ENCODE results near the gene TOB1. TPM values are rescaled to one million over a fixed set of nuclear protein-coding genes. Genes with fewer than 3 reads are reported as not detected.

The TOB1 gene
- total RNA-seq, 1 experiment from 2014 or later: 31.6 TPM

DNA sequence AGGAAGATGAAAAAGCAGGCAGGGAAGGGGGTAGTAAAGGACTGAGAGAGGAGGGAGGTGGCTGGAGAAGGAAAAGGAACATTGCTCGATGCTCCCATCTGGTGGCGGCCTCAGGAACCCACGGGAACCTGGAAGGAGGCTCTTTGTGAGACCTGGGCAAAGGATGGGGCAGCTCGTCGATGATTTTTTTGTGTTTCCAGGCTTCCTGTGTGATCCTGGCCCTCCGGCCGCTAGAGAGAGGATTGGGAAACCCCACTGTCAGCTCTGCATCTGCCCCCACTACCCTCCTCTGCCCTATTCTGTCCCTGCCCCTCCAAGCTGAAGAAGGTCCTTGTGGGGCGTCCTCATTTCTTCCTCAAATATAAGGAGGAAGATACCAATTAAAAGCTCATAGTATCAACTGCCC, 24.2 kb downstream of the TOB1 start:
- Mint-ChIP-seq H3K27ac (peak overlapping the region in 2 of 3 experiments; percentile 24 to 51; a peak in 2 of 7 replicates), H3K4me3 (no peak overlapping the region; a peak in 1 of 5 replicates), H3K27me3 (ENCODE audit: low read depth) (no peaks in the 10 kb centered on the region), H3K4me1 (peaks cover 30 to 35% of the 10 kb centered on the region in 2 experiments), H3K9me3 (no peaks in the 10 kb centered on the region), H3K36me3 (ENCODE audit: insufficient read depth in 1 of 3, low read depth in 3 of 3) (no peaks in the 10 kb centered on the region)
- Histone ChIP-seq H2BK5ac (ENCODE audit: insufficient read length, low read length) (no peak overlapping the region), H3K4me1 (ENCODE audit: insufficient read depth, low read length) (no peaks in the 10 kb centered on the region), H2BK20ac (ENCODE audit: low read depth, low read length, poor library complexity, severe bottlenecking) (no peak overlapping the region), H4K8ac (replicated peaks; ENCODE audit: insufficient read length, low read depth, low read length) (no peak overlapping the region), H3K27me3 (ENCODE audit: insufficient read depth, low read length) (no peaks in the 10 kb centered on the region), H4K91ac (ENCODE audit: insufficient read length, low read depth, low read length) (no peak overlapping the region), H3K18ac (ENCODE audit: insufficient read length, low read depth, low read length) (no peak overlapping the region), H2BK15ac (ENCODE audit: low read depth, low read length) (no peak overlapping the region), H3K14ac (ENCODE audit: insufficient read depth, low read length) (no peak overlapping the region), H2BK12ac (ENCODE audit: insufficient read length, low read depth, low read length) (no peak overlapping the region), H2AFZ (ENCODE audit: low read length) (no peak overlapping the region), H3K4ac (ENCODE audit: low read depth, low read length) (no peak overlapping the region), H3K23me2 (ENCODE audit: insufficient read length, low read depth, low read length, poor library complexity, severe bottlenecking) (no peaks in the 10 kb centered on the region), H2BK120ac (ENCODE audit: low read depth, low read length, poor library complexity, severe bottlenecking) (no peak overlapping the region), H3K9me3 (ENCODE audit: control insufficient read depth, low read depth, low read length) (no peaks in the 10 kb centered on the region), H4K5ac (ENCODE audit: insufficient read length, low read depth, low read length) (no peak overlapping the region), H3K27ac (ENCODE audit: insufficient read length, low read depth, low read length) (no peak overlapping the region), H3K9ac (ENCODE audit: extremely low read depth, insufficient read length, low read length) (no peak overlapping the region), H3K4me2 (ENCODE audit: insufficient read depth, insufficient read length, low read length) (no peak overlapping the region), H3K79me2 (ENCODE audit: insufficient read depth, low read length) (no peaks in the 10 kb centered on the region), H3K56ac (ENCODE audit: insufficient read length, low read depth, low read length) (no peak overlapping the region), H3K79me1 (ENCODE audit: insufficient read depth, low read depth, low read length, poor library complexity, severe bottlenecking) (no peaks in the 10 kb centered on the region), H3K23ac (ENCODE audit: insufficient read length, low read depth, low read length) (no peak overlapping the region), H4K20me1 (ENCODE audit: control insufficient read depth, insufficient read depth, insufficient read length) (no peaks in the 10 kb centered on the region), H3T11ph (ENCODE audit: low read length) (no peak overlapping the region), H2AK5ac (ENCODE audit: insufficient read length, low read length) (no peak overlapping the region)
- TF ChIP-seq, protein P1, sequence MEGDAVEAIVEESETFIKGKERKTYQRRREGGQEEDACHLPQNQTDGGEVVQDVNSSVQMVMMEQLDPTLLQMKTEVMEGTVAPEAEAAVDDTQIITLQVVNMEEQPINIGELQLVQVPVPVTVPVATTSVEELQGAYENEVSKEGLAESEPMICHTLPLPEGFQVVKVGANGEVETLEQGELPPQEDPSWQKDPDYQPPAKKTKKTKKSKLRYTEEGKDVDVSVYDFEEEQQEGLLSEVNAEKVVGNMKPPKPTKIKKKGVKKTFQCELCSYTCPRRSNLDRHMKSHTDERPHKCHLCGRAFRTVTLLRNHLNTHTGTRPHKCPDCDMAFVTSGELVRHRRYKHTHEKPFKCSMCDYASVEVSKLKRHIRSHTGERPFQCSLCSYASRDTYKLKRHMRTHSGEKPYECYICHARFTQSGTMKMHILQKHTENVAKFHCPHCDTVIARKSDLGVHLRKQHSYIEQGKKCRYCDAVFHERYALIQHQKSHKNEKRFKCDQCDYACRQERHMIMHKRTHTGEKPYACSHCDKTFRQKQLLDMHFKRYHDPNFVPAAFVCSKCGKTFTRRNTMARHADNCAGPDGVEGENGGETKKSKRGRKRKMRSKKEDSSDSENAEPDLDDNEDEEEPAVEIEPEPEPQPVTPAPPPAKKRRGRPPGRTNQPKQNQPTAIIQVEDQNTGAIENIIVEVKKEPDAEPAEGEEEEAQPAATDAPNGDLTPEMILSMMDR (conservative IDR thresholded peaks at IDR 0.05): peak; percentile 89
- DNase-seq: peak; percentile 90
- WGBS (ENCODE audit: extremely low coverage, insufficient read length, low lambda C conversion rate): no CpG with 5 or more reads among the region's 8 CpGs

All from H9 (cell line).